H9 (cell line): ENCODE measurements around the gene DNAJA1. TPM values are rescaled to one million over a fixed set of nuclear protein-coding genes. Genes with fewer than 3 reads are reported as not detected.

Experiments
- DNase-seq: peaks from one replicate; pipeline ENCODE4 v3.0.0-alpha.2; 2017
- H2AFZ ChIP-seq: one replicate; pipeline ENCODE4 v1.6.1; 2013; ENCODE audit warnings: mild to moderate bottlenecking, low read length, control low read depth, moderate library complexity
- H2AK5ac ChIP-seq: 2 replicates; pipeline ENCODE4 v1.6.1; 2013; ENCODE audit warnings: low read length, control low read depth, mixed read lengths; ENCODE audit not compliant: insufficient read length
- H2BK120ac ChIP-seq: one replicate; pipeline ENCODE4 v1.6.1; 2013; ENCODE audit warnings: low read depth, mild to moderate bottlenecking, low read length, control low read depth, inconsistent platforms; ENCODE audit not compliant: poor library complexity, severe bottlenecking
- H2BK12ac ChIP-seq: 2 replicates; pipeline ENCODE4 v1.6.1; 2013; ENCODE audit warnings: low read length, control low read depth, mixed read lengths, low read depth; ENCODE audit not compliant: insufficient read length
- H2BK15ac ChIP-seq: 2 replicates; pipeline ENCODE4 v1.6.1; 2013; ENCODE audit warnings: low read depth, low read length, control low read depth
- H2BK20ac ChIP-seq: one replicate; pipeline ENCODE4 v1.6.1; 2013; ENCODE audit warnings: low read depth, mild to moderate bottlenecking, low read length, control low read depth, inconsistent platforms; ENCODE audit not compliant: poor library complexity, severe bottlenecking
- H2BK5ac ChIP-seq: 2 replicates; pipeline ENCODE4 v1.6.1; 2013; ENCODE audit warnings: low read length, control low read depth, mixed read lengths; ENCODE audit not compliant: insufficient read length
- H3K14ac ChIP-seq: 2 replicates; pipeline ENCODE4 v1.6.1; 2013; ENCODE audit warnings: low read length, control low read depth; ENCODE audit not compliant: insufficient read depth
- H3K18ac ChIP-seq: 2 replicates; pipeline ENCODE4 v1.6.1; 2013; ENCODE audit warnings: low read depth, mild to moderate bottlenecking, mixed read lengths, low read length, control low read depth; ENCODE audit not compliant: insufficient read length
- H3K23ac ChIP-seq: 2 replicates; pipeline ENCODE4 v1.6.1; 2013; ENCODE audit warnings: low read length, control low read depth, mixed read lengths, low read depth; ENCODE audit not compliant: insufficient read length
- H3K23me2 ChIP-seq: 2 replicates; pipeline ENCODE4 v1.6.1; 2013; ENCODE audit warnings: low read depth, mild to moderate bottlenecking, mixed read lengths, low read length, control low read depth; ENCODE audit not compliant: insufficient read length, poor library complexity, severe bottlenecking
- H3K27ac ChIP-seq: 2 replicates; pipeline ENCODE4 v1.5.1; 2013; ENCODE audit warnings: low read length, control low read depth, mixed read lengths, low read depth; ENCODE audit not compliant: insufficient read length
- H3K27me3 ChIP-seq: 2 replicates; pipeline ENCODE4 v1.6.1; 2013; ENCODE audit warnings: low read length, control low read depth, inconsistent platforms; ENCODE audit not compliant: insufficient read depth
- H3K4ac ChIP-seq: 2 replicates; pipeline ENCODE4 v1.6.1; 2013; ENCODE audit warnings: low read depth, mild to moderate bottlenecking, control low read depth, inconsistent platforms, low read length, moderate library complexity
- H3K4me1 ChIP-seq: 2 replicates; pipeline ENCODE4 v1.6.1; 2013; ENCODE audit warnings: low read length, control low read depth, inconsistent platforms; ENCODE audit not compliant: insufficient read depth
- H3K4me2 ChIP-seq: 2 replicates; pipeline ENCODE4 v1.6.1; 2013; ENCODE audit warnings: low read length, control low read depth, mixed read lengths; ENCODE audit not compliant: insufficient read length, insufficient read depth
- H3K56ac ChIP-seq: 2 replicates; pipeline ENCODE4 v1.6.1; 2013; ENCODE audit warnings: low read depth, mild to moderate bottlenecking, mixed read lengths, low read length, control low read depth; ENCODE audit not compliant: insufficient read length
- H3K79me1 ChIP-seq: 2 replicates; pipeline ENCODE4 v1.6.1; 2013; ENCODE audit warnings: low read depth, mild to moderate bottlenecking, moderate library complexity, low read length, control low read depth, inconsistent platforms; ENCODE audit not compliant: insufficient read depth, poor library complexity, severe bottlenecking
- H3K79me2 ChIP-seq: 2 replicates; pipeline ENCODE4 v1.6.1; 2013; ENCODE audit warnings: low read length, control low read depth, inconsistent platforms; ENCODE audit not compliant: insufficient read depth
- H3K9ac ChIP-seq: 2 replicates; pipeline ENCODE4 v1.6.1; 2013; ENCODE audit warnings: low read length, control low read depth, mixed read lengths; ENCODE audit not compliant: insufficient read length; ENCODE audit errors: extremely low read depth
- H3K9me3 ChIP-seq: one replicate; pipeline ENCODE4 v1.6.1; 2013; ENCODE audit warnings: low read depth, low read length, inconsistent platforms; ENCODE audit not compliant: control insufficient read depth
- H3T11ph ChIP-seq: one replicate; pipeline ENCODE4 v1.6.1; 2013; ENCODE audit warnings: mild to moderate bottlenecking, low read length, control low read depth, inconsistent platforms
- H4K20me1 ChIP-seq: one replicate; pipeline ENCODE4 v1.6.1; 2013; ENCODE audit not compliant: control insufficient read depth, insufficient read length, insufficient read depth
- H4K5ac ChIP-seq: 2 replicates; pipeline ENCODE4 v1.6.1; 2013; ENCODE audit warnings: low read depth, mild to moderate bottlenecking, mixed read lengths, low read length, control low read depth; ENCODE audit not compliant: insufficient read length
- H4K8ac ChIP-seq: replicated peaks from 2 replicates; pipeline ENCODE4 v1.6.1; 2013; ENCODE audit warnings: low read length, control low read depth, mixed read lengths, low read depth; ENCODE audit not compliant: insufficient read length
- H4K91ac ChIP-seq: 2 replicates; pipeline ENCODE4 v1.6.1; 2013; ENCODE audit warnings: low read depth, mild to moderate bottlenecking, moderate library complexity, mixed read lengths, low read length, control low read depth; ENCODE audit not compliant: insufficient read length
- H3K27ac Mint-ChIP-seq, 3 experiments: 2 replicates in 2 of 3; 3 replicates in 1 of 3; pipeline ENCODE4 v1.8.0; 2020 to 2021; ENCODE audit warnings: mixed read lengths in 3 of 3, mild to moderate bottlenecking in 1 of 3, moderate library complexity in 1 of 3
- H3K27me3 Mint-ChIP-seq: 2 replicates; pipeline ENCODE4 v1.8.0; 2021; ENCODE audit warnings: low read depth, mild to moderate bottlenecking, moderate library complexity, mixed read lengths
- H3K36me3 Mint-ChIP-seq, 3 experiments: 2 replicates in 2 of 3; 3 replicates in 1 of 3; pipeline ENCODE4 v1.8.0; 2020 to 2021; ENCODE audit warnings: low read depth in 3 of 3, mixed read lengths in 3 of 3; ENCODE audit not compliant: insufficient read depth in 1 of 3
- H3K4me1 Mint-ChIP-seq, 2 experiments: 2 replicates each; pipeline ENCODE4 v1.8.0; 2020; ENCODE audit warnings: mixed read lengths in 2 of 2
- H3K4me3 Mint-ChIP-seq, 2 experiments: 2 replicates in 1 of 2; 3 replicates in 1 of 2; pipeline ENCODE4 v1.8.0; 2020 to 2021; ENCODE audit warnings: mild to moderate bottlenecking in 2 of 2, mixed read lengths in 2 of 2, moderate library complexity in 1 of 2
- H3K9me3 Mint-ChIP-seq, 2 experiments: 2 replicates in 1 of 2; 3 replicates in 1 of 2; pipeline ENCODE4 v1.8.0; 2020; ENCODE audit warnings: mild to moderate bottlenecking in 2 of 2, mixed read lengths in 2 of 2, moderate library complexity in 1 of 2
- WGBS: extraction: QIAGEN DNeasy Blood & Tissue Kit; methylation state at CpG from one replicate; pipeline ENCODE4 v1.1.7; 2013; ENCODE audit warnings: missing lambda C conversion rate, low lambda C conversion rate, mixed read lengths; ENCODE audit not compliant: insufficient read length; ENCODE audit errors: extremely low coverage; 5-methylcytosine and 5-hydroxymethylcytosine counted together
- total RNA-seq: library from RNA; stranded (reverse); gene quantifications from 2 replicates; pipeline ENCODE4 v1.2.1, GENCODE V29; 2021
- TF ChIP-seq, protein P1 (sequence below): fragments of 200-600 bp; sonication (generic); conservative IDR thresholded peaks from 3 replicates; pipeline ENCODE4 v1.8.0; 2021; ENCODE audit warnings: antibody characterized with exemption, mild to moderate bottlenecking

Gene DNAJA1
- total RNA-seq, 1 experiment from 2014 or later = 217 TPM

- H2AK5ac ChIP-seq = no peak overlapping the region
- no peak overlapping the region for H3K56ac ChIP-seq
- peaks cover 7% of the 10 kb centered on the region for H3K23me2 ChIP-seq
- H3K4me3 Mint-ChIP-seq = no peak overlapping the region
- H2BK120ac ChIP-seq = no peak overlapping the region
- no CpG with 5 or more reads among the region's 1 CpG for WGBS
- TF ChIP-seq, protein P1, sequence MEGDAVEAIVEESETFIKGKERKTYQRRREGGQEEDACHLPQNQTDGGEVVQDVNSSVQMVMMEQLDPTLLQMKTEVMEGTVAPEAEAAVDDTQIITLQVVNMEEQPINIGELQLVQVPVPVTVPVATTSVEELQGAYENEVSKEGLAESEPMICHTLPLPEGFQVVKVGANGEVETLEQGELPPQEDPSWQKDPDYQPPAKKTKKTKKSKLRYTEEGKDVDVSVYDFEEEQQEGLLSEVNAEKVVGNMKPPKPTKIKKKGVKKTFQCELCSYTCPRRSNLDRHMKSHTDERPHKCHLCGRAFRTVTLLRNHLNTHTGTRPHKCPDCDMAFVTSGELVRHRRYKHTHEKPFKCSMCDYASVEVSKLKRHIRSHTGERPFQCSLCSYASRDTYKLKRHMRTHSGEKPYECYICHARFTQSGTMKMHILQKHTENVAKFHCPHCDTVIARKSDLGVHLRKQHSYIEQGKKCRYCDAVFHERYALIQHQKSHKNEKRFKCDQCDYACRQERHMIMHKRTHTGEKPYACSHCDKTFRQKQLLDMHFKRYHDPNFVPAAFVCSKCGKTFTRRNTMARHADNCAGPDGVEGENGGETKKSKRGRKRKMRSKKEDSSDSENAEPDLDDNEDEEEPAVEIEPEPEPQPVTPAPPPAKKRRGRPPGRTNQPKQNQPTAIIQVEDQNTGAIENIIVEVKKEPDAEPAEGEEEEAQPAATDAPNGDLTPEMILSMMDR = no peak
- H3K18ac ChIP-seq = no peak overlapping the region
- no peak overlapping the region for H3T11ph ChIP-seq
- H2BK5ac ChIP-seq = no peak overlapping the region
- no peak overlapping the region for H3K9ac ChIP-seq
- H3K9me3 ChIP-seq = no peaks in the 10 kb centered on the region
- no peaks in the 10 kb centered on the region for H3K27me3 Mint-ChIP-seq
- no peak overlapping the region for H3K4me2 ChIP-seq
- H3K14ac ChIP-seq = no peak overlapping the region
- no peaks in the 10 kb centered on the region for H3K27me3 ChIP-seq
- H3K4me1 ChIP-seq = 0 out of 2 replicates have a peak, but pooled peaks cover 3% of the 10 kb centered on the region
- no peak overlapping the region for H4K8ac ChIP-seq
- H3K27ac ChIP-seq = no peak overlapping the region
- no peak overlapping the region for H2BK12ac ChIP-seq
- peaks cover 17 to 19% of the 10 kb centered on the region in 2 experiments for H3K4me1 Mint-ChIP-seq
- H3K4ac ChIP-seq = no peak overlapping the region
- H3K79me2 ChIP-seq = no peaks in the 10 kb centered on the region
- H2BK15ac ChIP-seq = no peak overlapping the region
- H3K23ac ChIP-seq = no peak overlapping the region
- H2AFZ ChIP-seq = no peak overlapping the region
- H4K91ac ChIP-seq = no peak overlapping the region
- no peak for DNase-seq
- H2BK20ac ChIP-seq = no peak overlapping the region
- H3K27ac Mint-ChIP-seq = no peak overlapping the region
- no peak overlapping the region for H4K5ac ChIP-seq
- H3K9me3 Mint-ChIP-seq = no peaks in the 10 kb centered on the region
- H3K36me3 Mint-ChIP-seq = peaks cover 11 to 38% (median 37%) of the 10 kb centered on the region in 3 experiments; a peak in 6 of 7 replicates
- no peaks in the 10 kb centered on the region for H3K79me1 ChIP-seq
- no peaks in the 10 kb centered on the region for H4K20me1 ChIP-seq
Measured at GRCh38 chr9:33046061-33046460, 21.0 kb downstream of the DNAJA1 start.
